HepG2 (cell line): ENCODE measurements around the gene DYNC2LI1. TPM values are rescaled to one million over a fixed set of nuclear protein-coding genes. Genes with fewer than 3 reads are reported as not detected.

Experiments
- FIP1L1 ChIP-seq: fragments of 200-400 bp; formaldehyde crosslinking; IDR thresholded peaks from 2 replicates; pipeline ENCODE4 v1.6.1; 2018; ENCODE audit warnings: low read depth, mild to moderate bottlenecking, low read length, moderate library complexity, borderline replicate concordance; ENCODE audit not compliant: insufficient read depth
- FOXM1 ChIP-seq: sonication (generic); formaldehyde crosslinking; IDR thresholded peaks from 2 replicates; pipeline ENCODE4 v1.5.0; 2020; ENCODE audit warnings: missing genetic modification reagents
- KAT7 ChIP-seq: IDR thresholded peaks from 2 replicates; pipeline ENCODE4 v1.6.1; 2018; ENCODE audit warnings: borderline replicate concordance, missing compliant biosample characterization
- MATR3 ChIP-seq: sonication (generic); formaldehyde crosslinking; IDR thresholded peaks from 2 replicates; pipeline ENCODE4 v1.4.0; 2020; ENCODE audit warnings: missing genetic modification reagents
- MEIS2 ChIP-seq: sonication (generic); formaldehyde crosslinking; IDR thresholded peaks from 2 replicates; pipeline ENCODE4 v1.9.0; 2021; ENCODE audit warnings: mild to moderate bottlenecking, missing genetic modification reagents
- PCBP1 ChIP-seq: fragments of 200-400 bp; formaldehyde crosslinking; IDR thresholded peaks from 2 replicates; pipeline ENCODE4 v1.6.1; 2017; ENCODE audit warnings: mild to moderate bottlenecking, low read depth, low read length, borderline replicate concordance
- SAP130 ChIP-seq: IDR thresholded peaks from 2 replicates; pipeline ENCODE4 v1.6.1; 2016; ENCODE audit warnings: low read depth
- SNAPC5 ChIP-seq: sonication (generic); formaldehyde crosslinking; IDR thresholded peaks from 2 replicates; pipeline ENCODE4 v1.8.1; 2023; ENCODE audit warnings: mild to moderate bottlenecking, missing genetic modification reagents, borderline replicate concordance
- ZIK1 ChIP-seq: sonication (generic); formaldehyde crosslinking; IDR thresholded peaks from 2 replicates; pipeline ENCODE4 v1.5.0; 2020; ENCODE audit warnings: mild to moderate bottlenecking, low read depth, missing genetic modification reagents, borderline replicate concordance
- ZNF225 ChIP-seq: sonication (generic); formaldehyde crosslinking; IDR thresholded peaks from 2 replicates; pipeline ENCODE4 v1.4.0; 2020; ENCODE audit warnings: mild to moderate bottlenecking, missing genetic modification reagents
- ZNF230 ChIP-seq: sonication (generic); formaldehyde crosslinking; IDR thresholded peaks from 2 replicates; pipeline ENCODE4 v1.4.0; 2020; ENCODE audit warnings: mild to moderate bottlenecking, missing genetic modification reagents
- ZNF407 ChIP-seq: sonication (generic); formaldehyde crosslinking; IDR thresholded peaks from one replicate; pipeline ENCODE4 v1.5.1; 2020; ENCODE audit warnings: mild to moderate bottlenecking, missing genetic modification reagents; ENCODE audit errors: not compliant biosample characterization
- ZNF430 ChIP-seq: sonication (generic); formaldehyde crosslinking; IDR thresholded peaks from 2 replicates; pipeline ENCODE4 v1.9.0; 2021; ENCODE audit warnings: mild to moderate bottlenecking, missing genetic modification reagents
- ZNF530 ChIP-seq: sonication (generic); formaldehyde crosslinking; IDR thresholded peaks from 2 replicates; pipeline ENCODE4 v1.5.0; 2020; ENCODE audit warnings: low read depth, mild to moderate bottlenecking, missing genetic modification reagents
- ZNF558 ChIP-seq: sonication (generic); formaldehyde crosslinking; IDR thresholded peaks from 2 replicates; pipeline ENCODE4 v1.9.0; 2022; ENCODE audit warnings: mild to moderate bottlenecking, missing genetic modification reagents, borderline replicate concordance
- ZNF572 ChIP-seq: sonication (generic); formaldehyde crosslinking; IDR thresholded peaks from 2 replicates; pipeline ENCODE4 v1.5.1; 2020; ENCODE audit warnings: mild to moderate bottlenecking, missing genetic modification reagents
- ZNF784 ChIP-seq: sonication (generic); formaldehyde crosslinking; IDR thresholded peaks from 2 replicates; pipeline ENCODE4 v1.5.1; 2020; ENCODE audit warnings: missing genetic modification reagents, mild to moderate bottlenecking, borderline replicate concordance
- ZNF841 ChIP-seq: sonication (generic); formaldehyde crosslinking; IDR thresholded peaks from 2 replicates; pipeline ENCODE4 v1.8.1; 2023; ENCODE audit warnings: missing genetic modification reagents, borderline replicate concordance
- polyA plus RNA-seq, 8 experiments: library from polyadenylated mRNA; depleted of rRNA in 3 of 8; stranded (reverse) in 7 of 8; unstranded in 1 of 8; fragments of >200 nt; fragmentation: Illumina TruSeq in 4 of 8; extraction: Trizol in 4 of 8; gene quantifications; 2 replicates each; pipeline versions ENCODE4 v1.2.1 to v1.2.3, GENCODE V29; 2011 to 2016; ENCODE audit warnings: low read depth in 4 of 8, missing spikeins in 1 of 8, mixed read lengths in 1 of 8; ENCODE audit not compliant: insufficient read depth in 1 of 8
- total RNA-seq, 5 experiments: library from RNA; depleted of rRNA; stranded (reverse); fragments of >200 nt; fragmentation: Illumina TruSeq; extraction: Trizol; gene quantifications; 2 replicates each; pipeline ENCODE4 v1.2.3, GENCODE V29; 2016; ENCODE audit warnings: low read depth in 1 of 5

The DYNC2LI1 gene
- total and polyA plus RNA-seq, 2 of the 13 experiments (the other 11 are each of a cell fraction or from before 2014, with no cell fraction given), result 16.9 to 23.2 TPM

- TF ChIP-seq ZNF407, result peak; percentile 40
- no peak for TF ChIP-seq ZNF841 (CRISPR knock-in tag)
- TF ChIP-seq KAT7, result 0 out of 2 replicates have a peak, but pooled peaks have one; percentile 36
- TF ChIP-seq ZIK1 (CRISPR knock-in tag), result no peak
- TF ChIP-seq SAP130 (CRISPR knock-in tag), result peak; percentile 99
- no peak for TF ChIP-seq ZNF430 (CRISPR knock-in tag)
- TF ChIP-seq ZNF558 (CRISPR knock-in tag), result no peak
- TF ChIP-seq ZNF530, result no peak
- peak; percentile 47 for TF ChIP-seq ZNF230 (CRISPR knock-in tag)
- TF ChIP-seq ZNF225 (CRISPR knock-in tag), result no peak
- no peak for TF ChIP-seq MEIS2 (CRISPR knock-in tag)
- peak; percentile 28; the same call in 1 of the 2 replicates for TF ChIP-seq ZNF784 (CRISPR knock-in tag)
- no peak for TF ChIP-seq PCBP1
- TF ChIP-seq SNAPC5 (CRISPR knock-in tag), result no peak
- no peak for TF ChIP-seq FIP1L1
- TF ChIP-seq FOXM1 (CRISPR knock-in tag), result no peak
- TF ChIP-seq MATR3 (CRISPR knock-in tag), result no peak
- TF ChIP-seq ZNF572 (CRISPR knock-in tag), result 0 out of 2 replicates have a peak, but pooled peaks have one; percentile 41
Observed at GRCh38 chr2:43773876-43774613, at the start of gene DYNC2LI1 (continued).
